K562 (cell line): ENCODE data around the gene RFX7. TPM values are rescaled to one million over a fixed set of nuclear protein-coding genes. Genes with fewer than 3 reads are reported as not detected.

Experiments
- ELF2 ChIP-seq: fragments of 250-450 bp; sonication (Bioruptor Pico); IDR thresholded peaks from 2 replicates; pipeline ENCODE4 v1.5.0; 2021; ENCODE audit warnings: mild to moderate bottlenecking
- NCOA4 ChIP-seq: fragments of 450-650 bp; IDR thresholded peaks from 2 replicates; pipeline ENCODE4 v1.6.1; 2018; ENCODE audit warnings: mild to moderate bottlenecking; ENCODE audit not compliant: partially characterized antibody
- RBM25 ChIP-seq: fragments of 200-400 bp; formaldehyde crosslinking; IDR thresholded peaks from 2 replicates; pipeline ENCODE4 v1.6.1; 2018; ENCODE audit warnings: low read length, low read depth, moderate library complexity; ENCODE audit not compliant: severe bottlenecking
- TCF3 ChIP-seq: sonication (generic); formaldehyde crosslinking; IDR thresholded peaks from 2 replicates; pipeline ENCODE4 v1.4.0; 2020; ENCODE audit warnings: mild to moderate bottlenecking, missing genetic modification reagents
- TEAD4 ChIP-seq, 2 experiments: sonication (generic) in 1 of 2; formaldehyde crosslinking in 1 of 2; IDR thresholded peaks; 2 replicates each; pipeline versions ENCODE4 v1.6.1 to v1.8.0; 2012 to 2022; ENCODE audit warnings: borderline replicate concordance in 1 of 2, inconsistent platforms in 1 of 2, low read length in 1 of 2, mild to moderate bottlenecking in 1 of 2, missing genetic modification reagents in 1 of 2
- TRIM24 ChIP-seq, 2 experiments: fragments of 450-650 bp; IDR thresholded peaks; 2 replicates each; pipeline ENCODE4 v1.6.1; 2016
- ZBTB26 ChIP-seq: fragments of 450-650 bp; formaldehyde crosslinking; IDR thresholded peaks from 2 replicates; pipeline ENCODE4 v1.4.0; 2022; ENCODE audit warnings: missing genetic modification characterization
- ZBTB34 ChIP-seq: fragments of 250-450 bp; sonication (Bioruptor Pico); IDR thresholded peaks from 2 replicates; pipeline ENCODE4 v1.8.0; 2021; ENCODE audit warnings: mild to moderate bottlenecking, moderate library complexity
- ZMIZ1 ChIP-seq, 2 experiments: fragments of 150-350 bp in 1 of 2; IDR thresholded peaks; 2 replicates each; pipeline ENCODE4 v1.6.1; 2012 to 2016; ENCODE audit warnings: low read depth in 2 of 2, low read length in 2 of 2, mild to moderate bottlenecking in 1 of 2, moderate library complexity in 1 of 2
- ZSCAN29 ChIP-seq: fragments of 450-650 bp; IDR thresholded peaks from 2 replicates; pipeline ENCODE4 v1.6.1; 2017
- polyA plus RNA-seq, 8 experiments: library from polyadenylated mRNA; depleted of rRNA in 4 of 8; stranded (reverse) in 5 of 8; unstranded in 3 of 8; fragments of >200 nt; fragmentation: Nextera tagmentation in 2 of 8; fragmentation: Illumina TruSeq in 1 of 8; extraction: Ambion mirVana in 2 of 8; extraction: Trizol in 1 of 8; gene quantifications; 2 replicates each; pipeline versions ENCODE4 v1.2.1 to v1.2.3, GENCODE V29; 2011 to 2014; ENCODE audit warnings: inconsistent platforms in 1 of 8, missing spikeins in 1 of 8
- total RNA-seq, 7 experiments: library from RNA; depleted of rRNA in 6 of 7; stranded (reverse); fragments of >200 nt in 6 of 7; fragmentation: Illumina TruSeq in 2 of 7; extraction: Trizol in 2 of 7; gene quantifications; 2 replicates each; pipeline versions ENCODE4 v1.2.1 to v1.2.3, GENCODE V29; 2011 to 2021; ENCODE audit warnings: low replicate concordance in 1 of 7
- TF ChIP-seq, protein P1 (sequence below): sonication (generic); formaldehyde crosslinking; IDR thresholded peaks from 2 replicates; pipeline ENCODE4 v1.8.1; 2023; ENCODE audit warnings: missing genetic modification reagents, mild to moderate bottlenecking, borderline replicate concordance
- TF ChIP-seq, protein P2 (sequence below): fragments of 150-350 bp; conservative IDR thresholded peaks from 2 replicates; pipeline ENCODE4 v1.6.1; 2014; ENCODE audit warnings: low read length

Gene RFX7
- total and polyA plus RNA-seq, 9 of the 15 experiments (the other 6 are each of a cell fraction or from before 2014, with no cell fraction given) = 2.4 to 17.9 (median 6.3) TPM

DNA sequence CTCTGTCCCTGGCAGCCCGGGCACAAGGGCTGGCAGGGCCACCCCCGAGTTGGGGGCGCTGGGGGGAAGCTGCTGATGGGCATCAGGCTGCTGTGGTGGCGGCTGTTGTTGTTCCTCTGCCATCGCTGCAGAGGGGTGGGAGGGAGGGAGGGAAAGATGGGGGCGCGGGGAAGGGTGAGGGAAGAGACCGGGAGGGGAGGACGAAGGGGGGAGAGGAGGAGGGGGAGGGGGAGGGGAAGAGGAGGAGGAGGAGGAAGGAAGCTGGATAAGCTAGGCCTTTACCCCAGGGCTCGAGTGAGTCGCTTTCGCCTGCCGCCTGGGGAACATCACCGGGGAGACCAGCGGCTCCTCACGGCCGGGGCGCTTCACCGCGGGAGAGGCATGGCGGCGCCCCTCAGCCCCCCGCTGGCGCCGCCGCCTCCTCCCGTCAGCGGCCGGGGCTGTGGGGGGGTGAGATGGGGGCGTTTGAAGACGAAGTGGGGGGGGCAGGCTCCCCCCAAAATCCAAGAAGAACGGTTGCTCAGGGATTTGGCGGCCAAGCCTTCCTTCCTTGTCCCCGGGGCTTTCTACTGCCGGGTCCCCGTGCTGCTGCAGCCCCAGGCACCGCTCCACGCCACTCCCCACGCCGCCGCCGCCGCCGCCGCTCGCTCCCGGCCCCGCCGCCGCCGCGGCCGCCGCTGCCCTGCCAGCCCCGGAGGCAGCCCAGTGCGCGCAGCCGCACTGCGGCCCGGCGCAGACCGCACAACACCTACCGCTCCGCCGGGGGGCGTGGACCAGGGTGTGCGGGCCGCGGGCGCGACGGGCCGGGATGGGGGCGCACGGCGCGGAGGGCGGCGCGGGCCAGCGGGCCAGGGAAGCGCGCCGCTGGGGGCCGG lies at the start of gene RFX7 (continued):
- TF ChIP-seq ZBTB34 (CRISPR knock-in tag) (no peak), TRIM24 (IDR thresholded peaks at IDR 0.05) (no peak), RBM25 (no peak), ZMIZ1 (IDR thresholded peaks at IDR 0.05; ENCODE audit: low read depth in 2 of 2, low read length in 2 of 2) (no peak), NCOA4 (no peak), TCF3 (CRISPR knock-in tag) (no peak), ZBTB26 (CRISPR knock-in tag) (no peak), ELF2 (no peak), TEAD4 (IDR thresholded peaks at IDR 0.05; ENCODE audit: low read length) (no peak), TEAD4 (CRISPR knock-in tag; IDR thresholded peaks at IDR 0.05; ENCODE audit: borderline replicate concordance) (no peak), ZSCAN29 (no peak)
- TF ChIP-seq, protein P1, sequence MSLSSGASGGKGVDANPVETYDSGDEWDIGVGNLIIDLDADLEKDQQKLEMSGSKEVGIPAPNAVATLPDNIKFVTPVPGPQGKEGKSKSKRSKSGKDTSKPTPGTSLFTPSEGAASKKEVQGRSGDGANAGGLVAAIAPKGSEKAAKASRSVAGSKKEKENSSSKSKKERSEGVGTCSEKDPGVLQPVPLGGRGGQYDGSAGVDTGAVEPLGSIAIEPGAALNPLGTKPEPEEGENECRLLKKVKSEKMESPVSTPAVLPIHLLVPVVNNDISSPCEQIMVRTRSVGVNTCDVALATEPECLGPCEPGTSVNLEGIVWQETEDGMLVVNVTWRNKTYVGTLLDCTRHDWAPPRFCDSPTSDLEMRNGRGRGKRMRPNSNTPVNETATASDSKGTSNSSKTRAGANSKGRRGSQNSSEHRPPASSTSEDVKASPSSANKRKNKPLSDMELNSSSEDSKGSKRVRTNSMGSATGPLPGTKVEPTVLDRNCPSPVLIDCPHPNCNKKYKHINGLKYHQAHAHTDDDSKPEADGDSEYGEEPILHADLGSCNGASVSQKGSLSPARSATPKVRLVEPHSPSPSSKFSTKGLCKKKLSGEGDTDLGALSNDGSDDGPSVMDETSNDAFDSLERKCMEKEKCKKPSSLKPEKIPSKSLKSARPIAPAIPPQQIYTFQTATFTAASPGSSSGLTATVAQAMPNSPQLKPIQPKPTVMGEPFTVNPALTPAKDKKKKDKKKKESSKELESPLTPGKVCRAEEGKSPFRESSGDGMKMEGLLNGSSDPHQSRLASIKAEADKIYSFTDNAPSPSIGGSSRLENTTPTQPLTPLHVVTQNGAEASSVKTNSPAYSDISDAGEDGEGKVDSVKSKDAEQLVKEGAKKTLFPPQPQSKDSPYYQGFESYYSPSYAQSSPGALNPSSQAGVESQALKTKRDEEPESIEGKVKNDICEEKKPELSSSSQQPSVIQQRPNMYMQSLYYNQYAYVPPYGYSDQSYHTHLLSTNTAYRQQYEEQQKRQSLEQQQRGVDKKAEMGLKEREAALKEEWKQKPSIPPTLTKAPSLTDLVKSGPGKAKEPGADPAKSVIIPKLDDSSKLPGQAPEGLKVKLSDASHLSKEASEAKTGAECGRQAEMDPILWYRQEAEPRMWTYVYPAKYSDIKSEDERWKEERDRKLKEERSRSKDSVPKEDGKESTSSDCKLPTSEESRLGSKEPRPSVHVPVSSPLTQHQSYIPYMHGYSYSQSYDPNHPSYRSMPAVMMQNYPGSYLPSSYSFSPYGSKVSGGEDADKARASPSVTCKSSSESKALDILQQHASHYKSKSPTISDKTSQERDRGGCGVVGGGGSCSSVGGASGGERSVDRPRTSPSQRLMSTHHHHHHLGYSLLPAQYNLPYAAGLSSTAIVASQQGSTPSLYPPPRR (CRISPR knock-in tag) = no peak
- TF ChIP-seq, protein P2, sequence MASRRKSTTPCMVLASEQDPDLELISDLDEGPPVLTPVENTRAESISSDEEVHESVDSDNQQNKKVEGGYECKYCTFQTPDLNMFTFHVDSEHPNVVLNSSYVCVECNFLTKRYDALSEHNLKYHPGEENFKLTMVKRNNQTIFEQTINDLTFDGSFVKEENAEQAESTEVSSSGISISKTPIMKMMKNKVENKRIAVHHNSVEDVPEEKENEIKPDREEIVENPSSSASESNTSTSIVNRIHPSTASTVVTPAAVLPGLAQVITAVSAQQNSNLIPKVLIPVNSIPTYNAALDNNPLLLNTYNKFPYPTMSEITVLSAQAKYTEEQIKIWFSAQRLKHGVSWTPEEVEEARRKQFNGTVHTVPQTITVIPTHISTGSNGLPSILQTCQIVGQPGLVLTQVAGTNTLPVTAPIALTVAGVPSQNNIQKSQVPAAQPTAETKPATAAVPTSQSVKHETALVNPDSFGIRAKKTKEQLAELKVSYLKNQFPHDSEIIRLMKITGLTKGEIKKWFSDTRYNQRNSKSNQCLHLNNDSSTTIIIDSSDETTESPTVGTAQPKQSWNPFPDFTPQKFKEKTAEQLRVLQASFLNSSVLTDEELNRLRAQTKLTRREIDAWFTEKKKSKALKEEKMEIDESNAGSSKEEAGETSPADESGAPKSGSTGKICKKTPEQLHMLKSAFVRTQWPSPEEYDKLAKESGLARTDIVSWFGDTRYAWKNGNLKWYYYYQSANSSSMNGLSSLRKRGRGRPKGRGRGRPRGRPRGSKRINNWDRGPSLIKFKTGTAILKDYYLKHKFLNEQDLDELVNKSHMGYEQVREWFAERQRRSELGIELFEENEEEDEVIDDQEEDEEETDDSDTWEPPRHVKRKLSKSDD = no peak
